ENCODE data around the gene GALNT9. TPM values are rescaled to one million over a fixed set of nuclear protein-coding genes. Genes with fewer than 3 reads are reported as not detected.
"Not testable (repeated sequence)": the region's sequence is repeated elsewhere in the genome, so short reads cannot be mapped to it uniquely, and the experiment has no call there.

The GALNT9 gene
- total RNA-seq, 2 donors from 2014 or later, result 0.41 TPM; not detected in 1

DNA sequence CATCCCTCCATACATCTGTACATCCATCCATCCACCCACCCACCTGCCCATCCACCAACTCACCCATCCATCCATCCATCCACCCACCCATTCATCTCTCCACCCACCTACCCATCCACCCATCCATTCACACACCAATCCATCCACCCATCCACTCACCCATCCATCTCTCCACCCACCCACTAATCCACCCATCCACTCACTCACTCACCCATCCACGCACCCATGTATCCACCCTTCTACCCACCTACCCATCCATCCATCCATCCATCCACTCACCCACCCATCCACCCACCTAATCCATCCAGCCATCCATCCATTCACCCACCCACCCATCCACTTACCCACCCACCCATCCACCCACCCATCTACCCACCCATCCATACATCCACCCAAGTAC lies 16.2 kb downstream of the GALNT9 start:
- no peak overlapping the region for H3K27ac Mint-ChIP-seq
- peaks cover 11 to 18% of the 10 kb centered on the region in 2 donors for H3K36me3 Mint-ChIP-seq
- DNase-seq (ENCODE audit: low spot score in 2 of 2), result no peak
- ATAC-seq, result no peak
- H3K9me3 Mint-ChIP-seq, result peaks cover 7 to 16% of the 10 kb centered on the region in 2 donors

DNA sequence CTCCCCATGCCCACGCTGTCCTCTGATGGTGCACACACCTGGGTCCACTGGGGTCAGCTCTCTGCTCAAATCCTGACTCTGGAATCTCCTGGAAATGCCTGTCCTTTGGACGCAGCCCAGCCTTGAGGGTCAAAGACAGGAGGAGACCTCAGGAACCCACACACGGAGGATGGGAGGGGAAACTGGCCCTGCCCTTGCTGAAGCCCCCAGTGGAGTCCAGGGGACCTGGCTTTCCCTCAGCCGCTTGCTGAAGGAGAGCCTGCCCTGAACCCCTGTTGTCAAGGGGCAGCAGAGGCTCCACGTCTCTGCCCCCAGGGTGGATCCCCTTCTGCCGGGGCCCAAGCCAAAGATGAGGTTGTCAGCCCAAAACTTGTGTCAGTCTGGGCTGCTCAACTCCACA lies 16.9 kb downstream of the GALNT9 start:
- DNase-seq (ENCODE audit: low spot score in 2 of 2) (no peak), ATAC-seq (no peak)
- Mint-ChIP-seq H3K36me3 (peaks cover 11 to 18% of the 10 kb centered on the region in 2 donors), H3K27ac (no peak overlapping the region), H3K9me3 (peaks cover 7 to 16% of the 10 kb centered on the region in 2 donors)

DNA sequence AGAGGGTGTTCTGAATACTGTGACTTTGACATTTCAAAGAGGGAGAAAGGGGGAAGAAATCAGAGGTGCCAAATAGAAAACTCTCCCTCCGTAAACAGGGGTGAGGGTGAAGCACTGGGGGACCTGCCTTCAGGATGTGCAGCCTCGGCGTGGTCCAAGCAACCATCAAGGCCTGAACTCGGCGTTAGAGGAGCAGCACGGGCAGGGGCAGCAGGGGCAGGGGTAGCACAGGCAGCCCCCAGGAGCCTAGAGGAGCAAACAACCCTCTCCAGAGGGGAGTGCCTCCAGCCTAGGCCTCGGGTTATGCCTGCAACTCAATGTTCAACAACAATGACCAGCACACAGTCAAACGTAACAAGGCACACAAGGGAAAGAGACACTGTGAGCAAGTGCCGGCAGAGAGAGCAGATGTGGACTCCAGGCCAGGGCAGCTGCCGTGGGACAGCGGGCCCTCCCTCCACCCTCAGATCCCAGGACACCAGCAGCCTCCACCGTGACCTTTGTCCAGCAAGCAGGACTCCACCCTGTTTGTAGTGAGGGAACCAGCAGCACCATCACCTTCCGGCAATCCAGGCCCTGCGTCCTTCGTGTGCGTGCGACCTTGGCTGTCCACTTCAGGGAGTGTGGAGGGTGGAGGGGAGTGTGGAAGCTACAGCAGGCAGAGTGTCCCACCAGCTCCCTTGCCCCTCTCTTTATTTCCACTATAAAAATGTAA lies 18.0 kb downstream of the GALNT9 start:
- DNase-seq (ENCODE audit: low spot score in 2 of 2) (no peak), ATAC-seq (no peak)
- Mint-ChIP-seq H3K36me3 (peaks cover 11 to 18% of the 10 kb centered on the region in 2 donors), H3K27ac (no peak overlapping the region), H3K9me3 (peaks cover 7 to 16% of the 10 kb centered on the region in 2 donors)

DNA sequence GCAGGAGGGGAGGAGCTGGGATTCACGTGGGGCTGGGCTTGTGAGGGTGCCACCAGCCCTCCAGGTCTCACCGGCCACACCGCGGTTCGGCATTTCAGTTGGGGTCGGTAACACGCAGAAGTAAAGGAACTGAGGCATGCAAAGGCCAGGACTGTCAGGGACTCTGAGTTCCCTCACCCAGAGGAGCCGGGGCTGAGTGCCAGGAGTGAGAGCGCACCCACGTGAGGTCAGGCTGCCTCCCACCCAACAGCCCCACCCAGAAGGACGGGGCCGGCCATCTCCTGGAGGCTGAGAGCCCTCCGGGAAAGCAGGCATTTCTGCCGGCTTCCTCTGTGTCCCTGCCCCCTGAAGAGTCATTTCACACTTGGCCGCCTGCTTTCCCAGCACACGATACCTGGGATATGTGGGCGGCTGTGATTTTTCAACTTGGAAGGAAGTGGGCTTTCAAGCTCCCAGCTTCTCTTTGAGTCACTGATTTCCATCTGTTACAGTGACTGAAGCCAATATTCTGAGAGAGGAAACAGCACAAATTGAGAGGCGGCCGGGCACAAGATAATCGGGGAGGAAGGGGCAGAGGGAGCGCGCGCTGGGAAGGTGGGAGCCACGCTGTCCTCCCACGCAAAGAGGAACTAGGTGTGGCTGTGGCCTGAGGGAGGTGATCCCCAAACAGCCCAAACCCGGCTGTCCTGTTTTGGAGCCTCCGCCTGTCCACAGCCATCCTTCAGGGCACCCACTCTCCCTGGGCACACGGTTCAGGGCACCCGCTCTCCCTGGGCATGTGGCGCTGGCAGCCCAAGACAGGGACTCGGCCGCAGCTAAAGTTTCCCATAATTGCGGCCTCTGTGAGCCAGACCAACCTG lies 19.0 kb downstream of the GALNT9 start:
- DNase-seq (ENCODE audit: low spot score in 2 of 2), result no peak
- no peak for ATAC-seq
- Mint-ChIP-seq H3K36me3 (peaks cover 11 to 18% of the 10 kb centered on the region in 2 donors), H3K27ac (no peak overlapping the region), H3K9me3 (peaks cover 7 to 16% of the 10 kb centered on the region in 2 donors)

DNA sequence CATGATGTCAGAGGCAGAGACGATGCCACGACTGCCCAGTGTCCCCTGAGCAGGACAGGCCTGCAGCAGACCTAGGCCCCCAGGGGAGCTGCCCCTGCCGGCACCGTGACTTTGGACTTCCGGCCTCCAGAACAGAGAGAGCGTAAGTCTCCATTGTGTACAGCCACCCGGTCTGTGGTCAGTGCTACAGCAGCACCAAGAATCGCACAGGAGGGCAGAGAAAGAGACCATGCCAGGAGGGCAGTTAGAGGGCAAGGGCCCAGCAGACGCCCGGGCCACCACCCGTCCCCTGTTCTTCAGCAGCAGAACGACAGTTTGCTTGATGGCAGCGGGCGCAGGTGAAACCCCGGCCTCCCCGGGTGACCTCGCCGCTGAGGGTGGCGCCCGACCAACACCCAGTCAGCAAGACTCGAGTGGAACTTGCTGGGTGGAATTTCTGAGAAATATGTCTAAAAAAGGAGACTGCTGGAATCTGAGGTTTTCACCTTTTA lies 19.7 kb downstream of the GALNT9 start:
- Mint-ChIP-seq H3K9me3 (peaks cover 7 to 16% of the 10 kb centered on the region in 2 donors), H3K27ac (peak overlapping the region; percentile 32 to 85), H3K36me3 (peaks cover 11 to 18% of the 10 kb centered on the region in 2 donors)
- DNase-seq (ENCODE audit: low spot score in 2 of 2), result no peak
- ATAC-seq, result no peak

DNA sequence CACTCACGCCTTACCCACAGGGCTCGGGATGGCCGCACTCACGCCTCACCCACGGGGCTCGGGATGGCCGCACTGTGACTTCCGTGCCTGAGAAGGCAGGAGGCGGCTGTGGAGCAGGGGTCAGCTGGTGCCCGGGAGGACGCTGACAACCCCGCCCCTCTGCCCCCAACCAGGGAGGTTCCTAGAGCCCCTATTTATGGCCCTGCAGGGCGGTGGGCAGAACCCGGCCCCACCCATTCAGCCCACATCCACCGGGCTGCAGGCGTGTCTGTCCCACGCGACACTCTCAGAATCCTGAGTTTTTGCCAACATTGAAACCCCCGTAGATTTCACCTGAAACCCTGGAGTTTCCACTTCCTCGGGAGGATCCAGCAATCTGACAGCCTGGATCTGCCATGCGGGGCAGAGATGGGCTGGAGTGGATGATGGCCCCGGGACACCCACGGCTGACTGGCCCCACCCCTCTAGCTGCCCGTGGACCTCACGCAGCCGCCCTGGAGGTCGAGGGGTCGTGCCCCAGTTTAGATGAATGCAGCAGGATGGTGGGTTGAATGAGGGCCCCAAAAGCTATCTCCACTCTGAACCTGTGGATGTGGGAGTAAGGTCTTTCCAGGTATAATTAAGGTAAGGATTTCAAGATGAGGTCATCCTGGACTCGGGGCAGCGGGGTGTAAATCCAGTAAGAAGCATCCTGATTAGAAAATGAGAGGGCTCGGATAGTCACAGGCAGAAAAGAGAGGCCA lies 20.4 kb downstream of the GALNT9 start:
- no peak for ATAC-seq
- H3K27ac Mint-ChIP-seq, result peak overlapping the region; percentile 32 to 85
- no peak for DNase-seq (ENCODE audit: low spot score in 2 of 2)
- peaks cover 3 to 16% of the 10 kb centered on the region in 2 donors for H3K9me3 Mint-ChIP-seq
- H3K36me3 Mint-ChIP-seq, result peaks cover 11 to 18% of the 10 kb centered on the region in 2 donors

DNA sequence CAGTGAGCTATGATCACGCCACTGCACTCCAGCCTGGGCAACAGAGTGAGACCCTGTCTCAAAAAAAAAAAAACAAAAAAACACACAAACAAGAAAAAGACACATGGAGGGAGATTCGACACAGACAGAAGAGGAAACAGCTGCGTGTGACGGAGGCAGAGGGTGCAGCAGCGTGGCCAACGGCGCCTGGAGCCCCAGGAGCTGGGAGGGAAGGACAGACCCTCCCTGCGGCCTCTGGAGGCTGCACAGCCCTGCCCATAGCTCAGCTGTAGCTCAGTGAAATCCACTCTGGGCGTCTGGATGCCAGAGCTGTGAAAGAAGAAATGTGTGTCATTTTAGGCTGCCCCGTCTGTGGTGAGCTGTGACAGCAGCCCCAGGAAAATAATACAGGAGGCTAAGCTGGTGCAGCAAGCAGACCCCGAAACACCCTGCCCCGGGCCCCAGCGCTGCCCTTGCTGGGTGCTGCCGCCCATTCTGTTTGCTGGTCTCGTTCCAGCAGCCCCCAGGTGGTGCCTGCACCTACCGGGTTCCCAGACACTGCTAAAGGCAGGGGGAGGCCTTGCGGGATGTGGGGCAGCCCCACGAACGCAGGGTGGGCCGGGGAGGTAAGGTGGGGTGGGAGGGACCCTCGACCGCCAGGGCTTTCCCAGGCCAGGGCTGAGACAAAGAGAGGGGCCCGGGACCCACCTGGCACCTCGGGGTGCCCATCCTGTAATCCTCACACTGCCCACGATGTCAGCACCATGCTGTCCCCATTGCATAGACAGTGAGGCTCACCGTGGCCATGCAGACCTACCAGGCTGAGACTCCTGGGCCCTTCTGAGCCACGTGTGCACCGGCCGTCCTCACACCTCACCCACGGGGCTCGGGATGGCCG lies 21.2 kb downstream of the GALNT9 start:
- DNase-seq (ENCODE audit: low spot score in 2 of 2) (no peak), ATAC-seq (no peak)
- Mint-ChIP-seq H3K36me3 (peaks cover 11 to 18% of the 10 kb centered on the region in 2 donors), H3K27ac (no peak overlapping the region), H3K9me3 (peaks cover 3 to 16% of the 10 kb centered on the region in 2 donors)

DNA sequence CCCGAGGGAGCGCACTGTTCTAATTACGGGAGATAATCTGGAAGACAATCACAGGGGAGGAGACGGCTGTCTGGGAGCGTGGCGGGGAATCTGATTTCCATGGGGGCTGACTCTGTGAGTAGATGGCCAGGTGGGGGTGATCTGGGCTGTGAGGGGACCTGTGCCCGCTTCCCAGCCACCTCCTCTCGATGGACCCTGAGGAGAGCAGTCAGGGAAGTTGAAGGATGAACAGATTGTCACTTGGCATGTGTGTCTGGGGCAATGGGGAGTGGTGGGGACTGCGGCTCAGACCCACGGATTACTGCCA lies 22.6 kb downstream of the GALNT9 start:
- ATAC-seq (no peak), DNase-seq (ENCODE audit: low spot score in 2 of 2) (no peak)
- H3K36me3 Mint-ChIP-seq, result peaks cover 11 to 14% of the 10 kb centered on the region in 2 donors
- peaks cover under 1 to 12% of the 10 kb centered on the region in 2 donors for H3K9me3 Mint-ChIP-seq
- H3K27ac Mint-ChIP-seq, result no peak overlapping the region

DNA sequence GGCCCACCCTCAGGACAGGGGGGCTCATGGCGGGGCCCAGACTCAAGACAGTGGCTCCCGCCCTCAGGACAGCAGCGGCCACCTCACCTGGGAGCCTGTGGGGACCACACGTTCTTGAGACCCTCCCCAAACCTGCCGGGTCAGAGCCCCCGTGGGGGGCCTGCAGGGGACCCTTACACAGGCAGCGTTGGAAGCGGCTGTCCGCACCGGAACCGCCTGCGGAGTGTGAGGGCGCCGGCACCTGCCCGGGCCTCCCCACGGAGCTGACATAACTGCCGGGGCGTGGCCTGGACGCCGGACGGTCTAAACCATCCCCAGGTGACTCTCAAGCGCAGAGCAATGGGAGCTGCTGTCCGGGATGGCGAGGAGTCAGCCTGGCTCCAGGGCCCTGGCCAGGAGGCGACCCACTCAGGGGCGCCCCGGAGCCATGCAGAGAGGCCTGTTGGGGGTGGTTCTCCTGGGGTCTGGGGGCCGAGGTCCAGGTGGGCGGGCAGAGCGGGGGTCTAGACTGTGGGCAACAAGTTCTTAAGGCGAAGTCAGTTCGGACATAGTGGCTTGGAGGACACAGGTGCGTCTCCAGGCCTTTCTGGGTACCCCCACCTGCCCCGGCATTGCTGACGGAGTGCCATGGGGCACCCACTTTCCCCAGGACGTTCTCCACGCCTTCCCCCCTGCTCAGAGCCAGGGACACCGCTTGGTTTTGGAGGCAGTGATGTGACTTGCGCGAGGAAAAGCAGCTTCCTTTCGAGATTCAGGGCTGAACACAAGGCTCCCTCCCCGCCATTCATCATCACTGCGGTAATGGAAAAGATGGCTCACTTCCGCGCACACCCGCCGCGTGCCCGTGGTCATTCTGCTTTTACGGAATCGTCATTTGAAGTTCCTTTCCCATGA lies 23.2 kb downstream of the GALNT9 start:
- H3K27ac Mint-ChIP-seq, result no peak overlapping the region
- DNase-seq (ENCODE audit: low spot score in 2 of 2) (no peak), ATAC-seq (no peak)
- peaks cover 0 to 6% of the 10 kb centered on the region in 2 donors for H3K9me3 Mint-ChIP-seq
- H3K36me3 Mint-ChIP-seq, result peaks cover 8 to 11% of the 10 kb centered on the region in 2 donors

DNA sequence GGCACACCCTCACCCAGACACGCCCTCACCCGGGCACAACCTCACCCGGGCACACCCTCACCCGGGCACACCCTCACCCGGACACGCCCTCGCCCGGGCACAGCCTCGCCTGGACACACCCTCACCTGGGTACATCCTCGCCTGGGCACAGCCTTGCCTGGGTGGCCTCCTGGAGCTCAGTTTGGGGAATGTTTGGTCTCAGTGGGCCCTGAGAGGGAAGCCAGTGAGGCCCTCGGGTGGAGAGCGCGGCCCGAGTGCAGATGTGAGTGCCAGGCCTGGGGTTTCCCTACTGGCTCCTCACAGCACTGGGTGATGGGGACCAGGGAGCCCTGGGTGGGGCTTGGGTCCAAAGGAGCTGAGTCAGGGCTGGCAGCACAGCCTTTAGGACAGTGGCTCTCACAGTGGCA lies 23.8 kb downstream of the GALNT9 start:
- no peak for DNase-seq (ENCODE audit: low spot score in 2 of 2)
- H3K9me3 Mint-ChIP-seq, result no peaks in the 10 kb centered on the region
- no peak for ATAC-seq
- H3K27ac Mint-ChIP-seq, result no peak overlapping the region
- peaks cover 1 to 11% of the 10 kb centered on the region in 2 donors for H3K36me3 Mint-ChIP-seq

DNA sequence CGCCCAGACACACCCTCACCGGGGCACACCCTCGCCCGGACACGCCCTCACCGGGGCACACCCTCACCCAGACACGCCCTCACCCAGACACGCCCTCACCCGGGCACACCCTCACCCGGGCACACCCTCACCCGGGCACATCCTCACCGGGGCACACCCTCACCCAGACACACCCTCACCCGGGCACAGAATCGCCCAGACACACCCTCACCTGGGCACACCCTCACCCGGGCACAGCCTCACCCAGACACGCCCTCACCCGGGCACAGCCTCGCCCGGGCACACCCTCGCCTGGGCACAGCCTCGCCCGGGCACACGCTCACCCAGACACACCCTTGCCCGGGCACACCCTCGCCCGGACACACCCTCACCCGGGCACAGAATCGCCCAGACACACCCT lies 24.5 kb downstream of the GALNT9 start:
- not testable (repeated sequence) for H3K9me3 Mint-ChIP-seq; DNase-seq (ENCODE audit: low spot score in 2 of 2); H3K27ac Mint-ChIP-seq; H3K36me3 Mint-ChIP-seq; ATAC-seq

DNA sequence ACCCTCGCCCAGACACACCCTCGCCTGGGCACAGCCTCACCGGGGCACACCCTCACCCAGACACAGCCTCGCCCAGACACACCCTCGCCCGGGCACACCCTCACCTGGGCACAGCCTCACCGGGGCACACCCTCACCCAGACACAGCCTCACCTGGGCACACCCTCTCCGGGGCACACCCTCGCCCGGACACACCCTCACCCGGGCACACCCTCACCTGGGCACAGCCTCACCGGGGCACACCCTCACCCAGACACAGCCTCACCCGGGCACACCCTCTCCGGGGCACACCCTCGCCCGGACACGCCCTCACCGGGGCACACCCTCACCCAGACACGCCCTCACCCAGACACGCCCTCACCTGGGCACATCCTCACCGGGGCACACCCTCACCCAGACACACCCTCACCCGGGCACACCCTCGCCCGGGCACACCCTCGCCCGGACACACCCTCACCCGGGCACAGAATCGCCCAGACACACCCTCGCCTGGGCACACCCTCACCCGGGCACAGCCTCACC lies 25.5 kb downstream of the GALNT9 start:
- not testable (repeated sequence) for ATAC-seq; H3K36me3 Mint-ChIP-seq; H3K9me3 Mint-ChIP-seq; DNase-seq (ENCODE audit: low spot score in 2 of 2); H3K27ac Mint-ChIP-seq

DNA sequence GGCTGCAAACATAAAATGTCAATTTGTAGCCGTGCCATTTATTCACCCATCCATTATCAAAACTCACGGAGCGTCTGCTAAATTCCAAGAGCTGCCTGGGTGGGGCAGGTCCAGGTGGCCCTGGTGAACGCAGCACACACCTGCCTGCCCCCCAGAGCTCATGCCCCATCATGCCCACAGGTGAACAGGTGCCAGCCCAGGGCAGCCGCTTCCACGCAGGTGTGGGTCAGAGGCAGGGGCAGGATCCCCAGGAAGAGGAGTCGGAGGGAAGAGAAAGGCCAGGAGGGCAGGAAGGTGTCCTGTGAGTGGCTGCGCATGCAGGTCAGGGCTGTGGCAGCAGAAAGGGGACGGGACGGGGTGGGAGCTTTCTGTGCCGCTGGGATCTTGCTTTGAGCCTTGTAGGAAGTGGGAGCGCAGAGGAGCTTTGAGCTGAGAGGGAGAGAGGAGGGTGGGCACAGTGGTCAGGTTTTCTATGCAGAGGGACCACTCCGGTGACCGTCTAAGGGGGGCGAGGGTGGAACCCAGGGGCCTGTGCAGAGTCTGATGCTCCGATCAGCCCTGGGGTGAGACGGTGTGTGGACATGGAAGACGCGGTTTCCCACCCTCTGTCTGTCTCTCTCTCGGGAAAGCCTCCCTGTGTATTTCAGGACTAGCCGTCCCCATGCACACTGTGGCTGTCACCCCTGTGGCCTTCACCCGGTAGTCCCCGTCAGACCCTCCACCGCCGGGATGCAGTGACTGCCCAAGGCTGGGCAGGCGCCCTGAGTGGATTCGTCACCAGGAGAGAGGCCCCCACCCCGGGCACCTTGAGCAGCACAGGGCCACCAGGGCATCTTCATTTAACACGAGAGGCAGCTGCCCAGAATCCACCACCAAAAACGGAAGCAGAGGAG lies 26.7 kb downstream of the GALNT9 start:
- no peaks in the 10 kb centered on the region for H3K9me3 Mint-ChIP-seq
- no peak overlapping the region for H3K27ac Mint-ChIP-seq
- ATAC-seq (no peak), DNase-seq (ENCODE audit: low spot score in 2 of 2) (no peak)
- no peaks in the 10 kb centered on the region for H3K36me3 Mint-ChIP-seq

Measured in activated naive CD4-positive, alpha-beta T cell treated with anti-CD3 and anti-CD28 coated beads, Interleukin-2, amount 50 U/mL, for 72 hours (primary cell).